Measurements from ENCODE around the gene KRT5. TPM values are rescaled to one million over a fixed set of nuclear protein-coding genes. Genes with fewer than 3 reads are reported as not detected.

The KRT5 gene
- total RNA-seq, 4 donors from 2014 or later, result 3,026 to 9,625 (median 8,067) TPM

- H3K36me3 ChIP-seq, result no peaks in the 10 kb centered on the region
- H3K27me3 ChIP-seq, result no peaks in the 10 kb centered on the region
- no peak for DNase-seq (ENCODE audit: low spot score in 2 of 2)
- no peak overlapping the region for H3K4me3 ChIP-seq
- H3K9me3 ChIP-seq, result no peaks in the 10 kb centered on the region
- TF ChIP-seq POLR2AphosphoS5 (IDR thresholded peaks at IDR 0.05) (no peak), CTCF (IDR thresholded peaks at IDR 0.05) (no peak), EP300 (IDR thresholded peaks at IDR 0.05) (no peak), POLR2A (IDR thresholded peaks at IDR 0.05) (no peak)
- no peak overlapping the region for H3K27ac ChIP-seq
- H3K4me1 ChIP-seq, result peaks cover 40% of the 10 kb centered on the region
Observed at GRCh38 chr12:52542157-52542556, 22.0 kb upstream of the KRT5 start.

GRCh38 chr12:52541709-52542108, 21.5 kb upstream of the KRT5 start:
- no peaks in the 10 kb centered on the region for H3K36me3 ChIP-seq
- 97% methylated on average over 5 of the region's 5 CpGs for WGBS
- peaks cover 40% of the 10 kb centered on the region for H3K4me1 ChIP-seq
- DNase-seq (ENCODE audit: low spot score in 2 of 2), result no peak
- no peak overlapping the region for H3K27ac ChIP-seq
- no peak for TF ChIP-seq CTCF (IDR thresholded peaks at IDR 0.05)
- TF ChIP-seq POLR2AphosphoS5 (IDR thresholded peaks at IDR 0.05), result no peak
- no peak for TF ChIP-seq POLR2A (IDR thresholded peaks at IDR 0.05)
- TF ChIP-seq EP300 (IDR thresholded peaks at IDR 0.05), result no peak
- no peaks in the 10 kb centered on the region for H3K9me3 ChIP-seq
- H3K4me3 ChIP-seq, result no peak overlapping the region
- no peaks in the 10 kb centered on the region for H3K27me3 ChIP-seq

GRCh38 chr12:52540531-52540930, 20.3 kb upstream of the KRT5 start:
- no peaks in the 10 kb centered on the region for H3K27me3 ChIP-seq
- no peak for TF ChIP-seq POLR2A (IDR thresholded peaks at IDR 0.05)
- WGBS, result 75% methylated on average over 5 of the region's 7 CpGs
- no peak overlapping the region for H3K27ac ChIP-seq
- no peak overlapping the region for H3K4me3 ChIP-seq
- no peak for DNase-seq (ENCODE audit: low spot score in 2 of 2)
- H3K4me1 ChIP-seq, result peaks cover 40% of the 10 kb centered on the region
- no peaks in the 10 kb centered on the region for H3K36me3 ChIP-seq
- H3K9me3 ChIP-seq, result no peaks in the 10 kb centered on the region

- no peaks in the 10 kb centered on the region for H3K36me3 ChIP-seq
- no peak for DNase-seq (ENCODE audit: low spot score in 2 of 2)
- TF ChIP-seq POLR2A (IDR thresholded peaks at IDR 0.05), result no peak
- TF ChIP-seq CTCF (IDR thresholded peaks at IDR 0.05), result no peak
- peak overlapping the region; percentile 3 for H3K27ac ChIP-seq
- no peaks in the 10 kb centered on the region for H3K9me3 ChIP-seq
- H3K4me1 ChIP-seq, result peaks cover 37% of the 10 kb centered on the region
- no peaks in the 10 kb centered on the region for H3K27me3 ChIP-seq
- H3K4me3 ChIP-seq, result no peak overlapping the region
- WGBS, result 85% methylated on average over 3 of the region's 3 CpGs
Observed at GRCh38 chr12:52539821-52540173, 19.6 kb upstream of the KRT5 start.

- no peak for DNase-seq (ENCODE audit: low spot score in 2 of 2)
- no peaks in the 10 kb centered on the region for H3K27me3 ChIP-seq
- no peaks in the 10 kb centered on the region for H3K9me3 ChIP-seq
- peak overlapping the region; percentile 3 for H3K27ac ChIP-seq
- no peak overlapping the region for H3K4me3 ChIP-seq
- WGBS, result 59% methylated on average over 5 of the region's 5 CpGs
- TF ChIP-seq POLR2AphosphoS5 (IDR thresholded peaks at IDR 0.05) (no peak), POLR2A (IDR thresholded peaks at IDR 0.05) (no peak), CTCF (IDR thresholded peaks at IDR 0.05) (no peak), EP300 (IDR thresholded peaks at IDR 0.05) (no peak)
- H3K36me3 ChIP-seq, result no peaks in the 10 kb centered on the region
- peaks cover 31% of the 10 kb centered on the region for H3K4me1 ChIP-seq
Observed at GRCh38 chr12:52539083-52539820, 19.1 kb upstream of the KRT5 start.

GRCh38 chr12:52537101-52537500, 16.9 kb upstream of the KRT5 start:
- no peak for TF ChIP-seq POLR2A (IDR thresholded peaks at IDR 0.05)
- no peak for TF ChIP-seq POLR2AphosphoS5 (IDR thresholded peaks at IDR 0.05)
- no peak for TF ChIP-seq CTCF (IDR thresholded peaks at IDR 0.05)
- TF ChIP-seq EP300 (IDR thresholded peaks at IDR 0.05), result no peak
- Histone ChIP-seq H3K4me3 (no peak overlapping the region), H3K27ac (no peak overlapping the region), H3K9me3 (no peaks in the 10 kb centered on the region), H3K27me3 (no peaks in the 10 kb centered on the region), H3K36me3 (no peaks in the 10 kb centered on the region), H3K4me1 (peaks cover 25% of the 10 kb centered on the region)
- 65% methylated on average over 3 of the region's 3 CpGs for WGBS
- DNase-seq (ENCODE audit: low spot score in 2 of 2), result no peak

All from suprapubic skin (tissue), 4 donors.